CD4-positive, alpha-beta memory T cell (primary cell): Measurements from ENCODE around the gene SLC1A2. TPM values are rescaled to one million over a fixed set of nuclear protein-coding genes. Genes with fewer than 3 reads are reported as not detected.

Experiments used
- CTCF ChIA-PET: fragments of 350-600 bp; sonication (Branson Sonifier 250); formaldehyde crosslinking; loops from one replicate; lab custom pipeline; 2021; ENCODE audit warnings: inconsistent platforms; ENCODE audit not compliant: partially characterized antibody; lab: Charles Lee
- POLR2A ChIA-PET: fragments of 350-600 bp; sonication (Branson Sonifier 250); formaldehyde crosslinking; loops from one replicate; lab custom pipeline; 2021; ENCODE audit not compliant: partially characterized antibody; lab: Charles Lee
- DNase-seq, 5 donors: peaks; one replicate each; pipeline versions ENCODE4 v3.0.0 to v3.0.0-alpha.2; 2020 to 2022; ENCODE audit warnings: mixed read lengths in 1 of 5
- H3K27ac ChIP-seq: one replicate; pipeline ENCODE4 v1.7.0; 2013; ENCODE audit warnings: low read depth, low read length
- H3K27me3 ChIP-seq: 2 replicates; pipeline ENCODE4 v1.7.0; 2013; ENCODE audit warnings: mild to moderate bottlenecking, low read length, moderate library complexity; ENCODE audit not compliant: insufficient read depth
- H3K36me3 ChIP-seq: 2 replicates; pipeline ENCODE4 v1.7.0; 2013; ENCODE audit warnings: mild to moderate bottlenecking, low read length, moderate library complexity; ENCODE audit not compliant: insufficient read depth
- H3K4me1 ChIP-seq: 2 replicates; pipeline ENCODE4 v1.7.0; 2013; ENCODE audit warnings: mild to moderate bottlenecking, low read length, moderate library complexity; ENCODE audit not compliant: insufficient read depth
- H3K4me3 ChIP-seq, 2 donors: one replicate each; pipeline ENCODE4 v1.7.0; 2013; ENCODE audit warnings: low read length in 2 of 2, mild to moderate bottlenecking in 1 of 2
- H3K9me3 ChIP-seq, 2 donors: one replicate each; pipeline ENCODE4 v1.7.0; 2013; ENCODE audit warnings: low read length in 2 of 2, control low read depth in 1 of 2; ENCODE audit not compliant: control insufficient read depth in 1 of 2
- H3K27ac Mint-ChIP-seq, 7 donors: one replicate each; pipeline ENCODE4 v1.8.0; 2020 to 2021; ENCODE audit warnings: mixed read lengths in 7 of 7, mild to moderate bottlenecking in 6 of 7, inconsistent platforms in 3 of 7, moderate library complexity in 3 of 7
- H3K27me3 Mint-ChIP-seq, 2 donors: one replicate each; pipeline ENCODE4 v1.8.0; 2020 to 2021; ENCODE audit warnings: mixed read lengths in 2 of 2
- H3K36me3 Mint-ChIP-seq, 2 donors: one replicate each; pipeline ENCODE4 v1.8.0; 2020 to 2021; ENCODE audit warnings: mixed read lengths in 2 of 2, inconsistent platforms in 1 of 2, mild to moderate bottlenecking in 1 of 2
- H3K4me1 Mint-ChIP-seq, 4 donors: one replicate each; pipeline ENCODE4 v1.8.0; 2020 to 2021; ENCODE audit warnings: mixed read lengths in 4 of 4, mild to moderate bottlenecking in 1 of 4
- H3K4me3 Mint-ChIP-seq, 8 donors: one replicate each; pipeline ENCODE4 v1.8.0; 2020 to 2021; ENCODE audit warnings: mixed read lengths in 8 of 8, mild to moderate bottlenecking in 7 of 8, moderate library complexity in 6 of 8, inconsistent platforms in 3 of 8
- H3K9me3 Mint-ChIP-seq, 8 donors: one replicate each; pipeline ENCODE4 v1.8.0; 2020 to 2021; ENCODE audit warnings: mixed read lengths in 8 of 8, mild to moderate bottlenecking in 5 of 8, inconsistent platforms in 3 of 8, moderate library complexity in 1 of 8
- intact Hi-C: fragments of 100-400 bp; cut with micrococcal nuclease; formaldehyde crosslinking; loops from one replicate; pipeline ENCODE4 v1.15.1; 2023
- polyA plus RNA-seq, 2 donors: library from polyadenylated mRNA; unstranded; fragments of 300-500 nt; fragmentation: Illumina TruSeq; gene quantifications; one replicate each; pipeline ENCODE4 v1.2.3, GENCODE V29; 2021
- total RNA-seq, 2 experiments: library from RNA; stranded (reverse); gene quantifications; one replicate each; pipeline ENCODE4 v1.2.3, GENCODE V29; 2021

The SLC1A2 gene
- total and polyA plus RNA-seq, 4 experiments from 2014 or later: 0.08 to 0.25 (median 0.11) TPM

DNA sequence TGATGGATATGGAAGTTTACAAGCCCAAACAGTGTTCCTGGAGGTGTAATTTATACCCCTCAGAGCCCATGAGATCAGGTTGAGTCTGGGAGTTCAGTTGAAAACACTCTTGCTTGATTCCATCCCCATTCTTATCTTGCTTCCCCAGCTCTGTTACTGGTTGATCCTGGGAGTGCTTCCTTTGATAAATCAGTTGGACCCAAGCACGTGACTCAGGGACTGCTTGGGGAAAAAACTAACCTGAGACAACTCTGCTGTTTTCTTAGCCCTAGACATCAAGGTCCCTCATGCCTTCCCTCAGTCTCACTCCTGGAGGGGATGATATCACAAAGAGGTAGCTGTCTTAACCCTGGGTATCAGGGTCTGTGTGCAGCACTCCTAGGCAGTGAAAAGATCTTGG, 35.0 kb upstream of the SLC1A2 start:
- no peak for DNase-seq
- no peaks in the 10 kb centered on the region for H3K36me3 Mint-ChIP-seq
- intact Hi-C loops: no loop called here
- peaks cover 0 to 9% (median 6%) of the 10 kb centered on the region in 8 donors for H3K9me3 Mint-ChIP-seq
- no peak overlapping the region for H3K27ac ChIP-seq
- H3K4me3 Mint-ChIP-seq: no peak overlapping the region
- peaks cover 22 to 33% of the 10 kb centered on the region in 2 donors for H3K27me3 Mint-ChIP-seq
- H3K4me3 ChIP-seq: no peak overlapping the region
- POLR2A ChIA-PET: no interaction called here
- H3K4me1 ChIP-seq: no peaks in the 10 kb centered on the region
- no peaks in the 10 kb centered on the region for H3K9me3 ChIP-seq
- H3K27ac Mint-ChIP-seq: no peak overlapping the region
- no peaks in the 10 kb centered on the region for H3K4me1 Mint-ChIP-seq
- no peaks in the 10 kb centered on the region for H3K36me3 ChIP-seq
- CTCF ChIA-PET: no interaction called here
- H3K27me3 ChIP-seq: no peaks in the 10 kb centered on the region

DNA sequence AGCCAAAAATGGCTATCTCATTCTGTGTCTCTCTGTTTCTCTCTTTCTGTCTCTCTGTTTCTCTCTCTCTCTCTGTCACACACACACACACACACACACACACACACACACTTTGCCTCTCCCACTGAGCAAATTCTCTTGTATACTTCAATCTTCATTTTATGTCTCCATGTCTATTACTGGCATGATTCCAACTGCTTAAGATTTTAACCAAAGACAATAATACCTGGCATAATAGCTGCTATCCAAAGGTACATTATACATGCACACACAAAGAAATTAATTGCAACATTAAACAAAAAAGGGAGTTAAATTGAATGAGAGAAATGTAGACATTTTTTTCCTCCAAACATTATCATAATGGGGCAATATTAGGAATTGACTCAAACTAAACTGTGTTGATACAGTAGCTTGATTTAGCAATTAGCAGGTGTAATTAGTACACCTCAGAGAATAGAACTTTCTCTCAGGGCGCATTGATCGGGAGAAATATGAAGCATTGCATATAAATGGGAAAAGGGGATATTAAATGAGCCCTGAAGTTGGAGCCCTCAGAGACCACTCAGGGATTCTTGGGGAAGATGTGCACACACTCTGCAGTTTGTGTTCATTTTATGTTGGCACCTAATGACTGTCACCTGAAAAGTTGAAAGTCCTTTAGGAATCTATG, 17.4 kb upstream of the SLC1A2 start:
- H3K4me1 Mint-ChIP-seq: no peaks in the 10 kb centered on the region
- peaks cover 0 to 2% (median 0%) of the 10 kb centered on the region in 8 donors for H3K9me3 Mint-ChIP-seq
- ChIA-PET CTCF (no interaction called here), POLR2A (no interaction called here)
- no peak overlapping the region for H3K4me3 ChIP-seq
- H3K27ac Mint-ChIP-seq: peak overlapping the region in 1 of 7 donors; percentile 7
- H3K36me3 ChIP-seq: no peaks in the 10 kb centered on the region
- no peak for DNase-seq
- no peak overlapping the region for H3K4me3 Mint-ChIP-seq
- no peaks in the 10 kb centered on the region for H3K36me3 Mint-ChIP-seq
- H3K27me3 ChIP-seq: no peaks in the 10 kb centered on the region
- H3K4me1 ChIP-seq: no peaks in the 10 kb centered on the region
- no peaks in the 10 kb centered on the region for H3K9me3 ChIP-seq
- H3K27me3 Mint-ChIP-seq: peaks cover 22 to 37% of the 10 kb centered on the region in 2 donors
- intact Hi-C loops: no loop called here
- no peak overlapping the region for H3K27ac ChIP-seq

DNA sequence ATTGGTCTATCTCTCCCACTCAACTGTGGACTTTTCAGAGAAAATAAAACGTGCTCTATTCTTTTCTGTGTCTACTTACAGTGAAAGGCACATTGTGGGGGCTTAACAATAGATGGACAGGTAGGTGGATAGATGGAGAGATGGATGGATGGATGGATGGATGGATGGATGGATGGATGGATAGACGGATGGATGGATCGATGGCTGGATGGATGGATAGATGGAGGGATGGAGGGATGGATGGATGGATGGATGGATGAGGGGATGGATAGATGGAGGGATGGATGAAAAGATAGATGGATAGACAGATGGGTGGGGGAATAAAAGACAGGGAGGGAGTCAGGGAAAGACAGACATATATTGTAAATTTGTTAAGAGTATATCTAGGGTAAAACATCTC, 14.2 kb upstream of the SLC1A2 start:
- Histone ChIP-seq H3K4me3 (no peak overlapping the region), H3K27ac (no peak overlapping the region), H3K9me3 (no peaks in the 10 kb centered on the region), H3K4me1 (no peaks in the 10 kb centered on the region), H3K36me3 (no peaks in the 10 kb centered on the region), H3K27me3 (no peaks in the 10 kb centered on the region)
- CTCF ChIA-PET: no interaction called here
- POLR2A ChIA-PET: no interaction called here
- H3K27me3 Mint-ChIP-seq: peaks cover 25 to 40% of the 10 kb centered on the region in 2 donors
- peak overlapping the region in 1 of 7 donors; percentile 1 for H3K27ac Mint-ChIP-seq
- H3K4me1 Mint-ChIP-seq: no peaks in the 10 kb centered on the region
- no peak for DNase-seq
- intact Hi-C loops: no loop called here
- H3K4me3 Mint-ChIP-seq: no peak overlapping the region
- H3K9me3 Mint-ChIP-seq: no peaks in the 10 kb centered on the region
- H3K36me3 Mint-ChIP-seq: no peaks in the 10 kb centered on the region

DNA sequence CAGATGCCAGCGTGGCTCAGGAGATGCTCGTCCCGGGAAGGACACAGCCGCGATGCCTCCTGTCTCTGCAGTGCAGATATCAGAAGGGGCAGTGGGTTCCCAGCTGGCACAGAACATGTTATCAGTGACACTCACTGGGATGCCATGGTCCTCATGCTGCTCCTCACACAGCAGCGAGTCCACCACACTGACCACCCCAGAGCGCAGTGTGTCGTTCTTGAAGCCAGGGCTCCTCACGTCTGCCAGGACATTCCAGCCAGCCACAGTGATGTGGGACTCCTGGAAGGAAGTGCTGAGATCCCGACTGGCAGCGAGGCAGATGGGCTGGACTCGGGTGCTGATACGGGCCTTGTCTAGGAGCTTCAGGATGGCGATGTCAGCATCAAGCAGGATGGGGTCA, 13.1 kb upstream of the SLC1A2 start:
- Histone ChIP-seq H3K9me3 (no peaks in the 10 kb centered on the region), H3K4me1 (no peaks in the 10 kb centered on the region), H3K36me3 (no peaks in the 10 kb centered on the region), H3K27ac (no peak overlapping the region), H3K4me3 (no peak overlapping the region), H3K27me3 (no peaks in the 10 kb centered on the region)
- Mint-ChIP-seq H3K4me3 (no peak overlapping the region), H3K9me3 (no peaks in the 10 kb centered on the region), H3K36me3 (no peaks in the 10 kb centered on the region), H3K27ac (no peak overlapping the region), H3K4me1 (no peaks in the 10 kb centered on the region), H3K27me3 (peaks cover 28 to 47% of the 10 kb centered on the region in 2 donors)
- intact Hi-C loops: no loop called here
- ChIA-PET POLR2A (no interaction called here), CTCF (no interaction called here)
- DNase-seq: no peak

DNA sequence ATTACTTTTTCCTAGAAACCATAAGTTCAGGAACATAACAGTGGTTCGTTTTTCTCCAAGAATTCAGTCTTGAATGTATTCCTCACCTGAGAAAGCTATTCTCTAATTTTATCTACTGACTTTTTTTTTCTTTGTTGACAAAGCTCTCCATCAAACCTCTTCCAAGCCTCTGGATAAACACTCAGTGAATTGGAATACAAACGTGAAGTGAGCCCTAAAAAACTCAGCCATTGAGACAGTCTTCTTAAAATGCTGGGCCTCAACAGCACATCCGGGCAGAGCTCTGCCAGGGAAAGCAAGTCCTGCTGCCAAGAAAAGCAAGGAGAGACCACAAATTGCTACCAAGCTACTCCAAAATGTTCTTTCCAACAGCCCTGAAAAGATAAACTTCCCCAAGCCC, 7.7 kb upstream of the SLC1A2 start:
- no peaks in the 10 kb centered on the region for H3K4me1 ChIP-seq
- no peak for DNase-seq
- no peaks in the 10 kb centered on the region for H3K36me3 ChIP-seq
- H3K27ac ChIP-seq: no peak overlapping the region
- no peaks in the 10 kb centered on the region for H3K9me3 ChIP-seq
- H3K4me3 ChIP-seq: no peak overlapping the region
- ChIA-PET POLR2A (no interaction called here), CTCF (no interaction called here)
- peaks cover 4% of the 10 kb centered on the region for H3K27me3 ChIP-seq
- Mint-ChIP-seq H3K4me1 (no peaks in the 10 kb centered on the region), H3K4me3 (no peak overlapping the region), H3K36me3 (no peaks in the 10 kb centered on the region), H3K27me3 (peaks cover 48 to 66% of the 10 kb centered on the region in 2 donors), H3K27ac (no peak overlapping the region), H3K9me3 (no peaks in the 10 kb centered on the region)
- intact Hi-C loops: no loop called here

DNA sequence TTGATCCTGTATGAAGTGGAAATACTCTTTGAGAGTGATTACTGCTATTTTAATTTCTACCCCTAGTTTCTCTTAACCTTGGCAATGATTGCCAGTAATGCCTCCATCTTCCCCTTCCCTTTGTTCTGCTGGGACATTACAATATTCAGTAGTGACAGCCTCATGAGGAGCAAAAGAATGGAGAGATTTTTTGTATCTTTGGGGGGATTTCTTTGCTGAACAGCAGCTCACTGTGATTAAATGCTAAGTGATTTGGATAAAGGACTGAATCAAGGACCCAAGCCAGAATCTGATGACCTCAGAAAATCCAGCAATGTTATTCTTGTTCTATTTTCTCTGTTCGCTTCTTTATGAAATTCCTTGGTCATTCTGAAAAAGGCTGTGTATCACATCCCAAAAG, 7.0 kb upstream of the SLC1A2 start:
- Histone ChIP-seq H3K9me3 (no peaks in the 10 kb centered on the region), H3K27ac (no peak overlapping the region), H3K36me3 (no peaks in the 10 kb centered on the region), H3K27me3 (peaks cover 11% of the 10 kb centered on the region), H3K4me1 (no peaks in the 10 kb centered on the region), H3K4me3 (no peak overlapping the region)
- H3K4me1 Mint-ChIP-seq: peaks cover 0 to under 1% (median 0%) of the 10 kb centered on the region in 4 donors
- ChIA-PET CTCF (no interaction called here), POLR2A (no interaction called here)
- H3K9me3 Mint-ChIP-seq: no peaks in the 10 kb centered on the region
- intact Hi-C loops: no loop called here
- DNase-seq: no peak
- peaks cover 54 to 62% of the 10 kb centered on the region in 2 donors for H3K27me3 Mint-ChIP-seq
- H3K36me3 Mint-ChIP-seq: no peaks in the 10 kb centered on the region
- no peak overlapping the region for H3K4me3 Mint-ChIP-seq
- no peak overlapping the region for H3K27ac Mint-ChIP-seq

DNA sequence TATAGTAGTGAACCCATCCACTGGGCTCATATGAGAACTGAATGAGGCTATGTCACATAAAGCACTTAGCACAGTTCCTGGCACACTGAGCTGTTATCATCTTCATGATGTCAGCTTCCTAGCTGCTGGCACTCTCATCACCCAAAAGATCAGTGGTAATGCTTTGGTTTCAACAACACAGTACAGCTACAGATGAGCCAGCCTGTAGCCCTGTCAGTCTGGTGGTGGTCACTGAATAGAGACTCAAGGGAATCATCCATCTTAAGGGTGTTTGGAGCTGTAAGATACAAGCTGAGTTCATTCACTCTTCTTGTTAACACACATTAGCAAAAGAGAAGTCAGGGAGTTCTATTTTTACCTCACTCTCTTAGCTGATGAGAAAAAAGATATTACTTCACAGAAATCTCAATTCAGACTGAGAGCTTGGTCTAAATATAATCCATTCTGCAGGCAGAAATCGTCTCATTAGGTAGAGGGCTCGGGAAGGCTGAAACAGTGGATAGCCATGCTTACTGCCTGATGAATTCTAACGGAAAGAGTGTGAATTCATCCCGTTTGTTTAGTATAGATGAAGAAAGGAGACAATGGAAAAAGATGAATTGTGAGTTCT, 6.3 kb upstream of the SLC1A2 start:
- no peak overlapping the region for H3K27ac ChIP-seq
- Mint-ChIP-seq H3K4me1 (peaks cover 0 to 6% (median 3%) of the 10 kb centered on the region in 4 donors), H3K27me3 (peaks cover 55 to 63% of the 10 kb centered on the region in 2 donors), H3K4me3 (no peak overlapping the region), H3K9me3 (no peaks in the 10 kb centered on the region), H3K36me3 (no peaks in the 10 kb centered on the region), H3K27ac (no peak overlapping the region)
- DNase-seq: no peak
- no peaks in the 10 kb centered on the region for H3K36me3 ChIP-seq
- peaks cover 11% of the 10 kb centered on the region for H3K27me3 ChIP-seq
- CTCF ChIA-PET: no interaction called here
- H3K9me3 ChIP-seq: no peaks in the 10 kb centered on the region
- intact Hi-C loops: no loop called here
- H3K4me3 ChIP-seq: no peak overlapping the region
- POLR2A ChIA-PET: no interaction called here
- no peaks in the 10 kb centered on the region for H3K4me1 ChIP-seq
